ENCODE data around the gene SLC66A2. TPM values are rescaled to one million over a fixed set of nuclear protein-coding genes. Genes with fewer than 3 reads are reported as not detected.

SLC66A2 gene
- total and polyA plus RNA-seq, 12 donors: 5.1 to 47.8 (median 32.9) TPM

DNA sequence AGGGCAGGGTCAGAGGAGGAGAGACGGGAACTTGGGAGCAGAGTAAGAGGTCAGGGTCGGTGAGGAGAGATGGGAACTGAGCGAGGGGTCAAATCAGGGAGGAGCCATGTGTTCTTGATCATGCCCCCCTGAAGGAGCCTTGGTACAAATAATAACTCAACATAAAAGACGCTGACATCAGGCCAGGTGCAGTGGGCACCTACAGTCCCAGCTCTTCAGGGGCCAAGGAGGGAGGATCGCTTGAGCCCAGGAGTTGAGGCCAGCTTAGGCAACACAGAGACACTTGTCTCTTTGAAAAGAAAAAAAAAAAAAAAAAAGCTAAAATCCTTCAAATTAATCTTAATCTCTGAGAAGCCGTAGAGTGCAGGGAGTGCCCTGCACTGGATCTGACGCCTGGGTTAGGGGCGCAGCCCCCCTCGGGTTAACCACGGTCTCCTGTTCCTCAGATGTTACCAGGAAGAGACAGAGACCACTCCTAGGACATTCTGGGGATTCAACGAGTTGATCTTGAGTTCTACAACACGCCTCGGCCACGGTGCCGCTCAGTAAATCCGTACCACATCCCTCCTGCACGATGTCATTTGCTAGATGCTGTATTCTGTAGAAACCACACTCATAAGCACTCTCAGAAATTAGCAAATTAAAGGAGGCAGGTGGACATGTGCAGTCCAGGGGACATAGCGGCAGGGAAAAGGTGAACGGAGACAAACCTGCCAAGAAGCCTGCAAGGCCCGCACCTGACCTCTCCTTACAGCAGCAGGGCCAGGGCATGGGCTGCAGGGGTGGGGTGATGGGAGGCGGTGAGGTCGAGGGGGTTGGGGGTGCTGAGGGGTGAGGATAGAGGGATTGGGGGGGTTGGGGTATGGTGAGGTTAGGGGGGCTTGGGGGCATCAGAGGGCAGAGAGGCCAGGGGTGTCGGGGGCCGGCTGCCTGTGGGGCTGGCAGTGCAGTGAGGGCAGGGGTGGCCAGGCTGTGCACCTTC is 29.2 kb downstream of the SLC66A2 start:
- peaks cover 0 to 9% of the 10 kb centered on the region in 2 donors for H3K36me3 ChIP-seq (replicated peaks in 1 of 2)
- H3K9me3 ChIP-seq (replicated peaks in 1 of 3): no peaks in the 10 kb centered on the region
- no peaks in the 10 kb centered on the region for H3K27me3 ChIP-seq
- no peak overlapping the region for H3K27ac ChIP-seq
- DNase-seq: peak in 5 of 7 donors; percentile 4 to 43 (median 8)
- TF ChIP-seq, protein P1, sequence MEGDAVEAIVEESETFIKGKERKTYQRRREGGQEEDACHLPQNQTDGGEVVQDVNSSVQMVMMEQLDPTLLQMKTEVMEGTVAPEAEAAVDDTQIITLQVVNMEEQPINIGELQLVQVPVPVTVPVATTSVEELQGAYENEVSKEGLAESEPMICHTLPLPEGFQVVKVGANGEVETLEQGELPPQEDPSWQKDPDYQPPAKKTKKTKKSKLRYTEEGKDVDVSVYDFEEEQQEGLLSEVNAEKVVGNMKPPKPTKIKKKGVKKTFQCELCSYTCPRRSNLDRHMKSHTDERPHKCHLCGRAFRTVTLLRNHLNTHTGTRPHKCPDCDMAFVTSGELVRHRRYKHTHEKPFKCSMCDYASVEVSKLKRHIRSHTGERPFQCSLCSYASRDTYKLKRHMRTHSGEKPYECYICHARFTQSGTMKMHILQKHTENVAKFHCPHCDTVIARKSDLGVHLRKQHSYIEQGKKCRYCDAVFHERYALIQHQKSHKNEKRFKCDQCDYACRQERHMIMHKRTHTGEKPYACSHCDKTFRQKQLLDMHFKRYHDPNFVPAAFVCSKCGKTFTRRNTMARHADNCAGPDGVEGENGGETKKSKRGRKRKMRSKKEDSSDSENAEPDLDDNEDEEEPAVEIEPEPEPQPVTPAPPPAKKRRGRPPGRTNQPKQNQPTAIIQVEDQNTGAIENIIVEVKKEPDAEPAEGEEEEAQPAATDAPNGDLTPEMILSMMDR (IDR thresholded peaks at IDR 0.05): no peak
- TF ChIP-seq POLR2A (IDR thresholded peaks at IDR 0.05): no peak
- intact Hi-C loops (cut with DNase I): no loop called here
- H3K4me1 ChIP-seq (replicated peaks in 1 of 2): no peaks in the 10 kb centered on the region
- no peak overlapping the region for H3K4me3 ChIP-seq
- WGBS, 4 donors: 96 to 98% (median 97%) methylated on average over 22 to 24 of the region's 24 CpGs

DNA sequence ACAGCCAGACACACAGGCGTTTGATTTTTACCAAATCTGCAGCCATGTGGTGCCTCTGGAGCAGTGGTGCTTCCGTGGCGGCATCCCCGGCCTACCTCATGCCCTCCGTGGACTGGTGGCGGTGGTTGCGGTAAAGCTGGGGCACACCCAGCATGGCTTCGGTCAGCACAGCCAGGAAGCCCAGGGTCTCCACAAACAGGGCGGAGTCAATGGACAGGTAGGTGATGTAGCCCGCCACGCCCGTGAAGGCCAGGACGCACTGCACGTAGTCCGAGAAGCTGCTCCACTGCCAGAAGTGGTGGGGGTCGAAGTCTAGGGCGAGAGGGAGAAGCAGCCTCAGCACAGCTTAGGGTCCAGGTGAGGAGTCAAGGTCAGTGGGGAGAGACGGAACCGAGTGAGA is 32.4 kb downstream of the SLC66A2 start:
- intact Hi-C loops (cut with DNase I): loop anchor here in 1 of 2 donors (10.0 kb wide), 1 partner anchor 194 kb away; no protein-coding TSS in a partner anchor
- Histone ChIP-seq H3K27ac (no peak overlapping the region), H3K27me3 (no peaks in the 10 kb centered on the region), H3K9me3 (replicated peaks in 1 of 3) (no peaks in the 10 kb centered on the region), H3K36me3 (replicated peaks in 1 of 2) (peaks cover 0 to 10% of the 10 kb centered on the region in 2 donors), H3K4me1 (replicated peaks in 1 of 2) (no peaks in the 10 kb centered on the region), H3K4me3 (no peak overlapping the region)
- no peak for TF ChIP-seq POLR2A (IDR thresholded peaks at IDR 0.05)
- TF ChIP-seq, protein P1 (IDR thresholded peaks at IDR 0.05): no peak
- 80 to 93% (median 92%) methylated on average over 6 to 19 of the region's 19 CpGs for WGBS, 4 donors
- DNase-seq: peak in 5 of 7 donors; percentile 13 to 47 (median 14)

- no peak overlapping the region for H3K4me3 ChIP-seq
- TF ChIP-seq POLR2A (IDR thresholded peaks at IDR 0.05): no peak
- TF ChIP-seq, protein P1 (IDR thresholded peaks at IDR 0.05): no peak
- H3K27me3 ChIP-seq: no peaks in the 10 kb centered on the region
- intact Hi-C loops (cut with DNase I): loop anchor here in 1 of 2 donors (10.0 kb wide), 1 partner anchor 194 kb away; no protein-coding TSS in a partner anchor
- no peaks in the 10 kb centered on the region for H3K4me1 ChIP-seq (replicated peaks in 1 of 2)
- H3K9me3 ChIP-seq (replicated peaks in 1 of 3): no peaks in the 10 kb centered on the region
- H3K27ac ChIP-seq: no peak overlapping the region
- peak in 3 of 7 donors; percentile 14 to 46 (median 19) for DNase-seq
- 91 to 97% (median 95%) methylated on average over 6 to 20 of the region's 20 CpGs for WGBS, 4 donors
- H3K36me3 ChIP-seq (replicated peaks in 1 of 2): peaks cover 0 to 10% of the 10 kb centered on the region in 2 donors
Measured at GRCh38 chr18:79918615-79919011, 32.8 kb downstream of the SLC66A2 start.

- intact Hi-C loops (cut with DNase I): loop anchor here in 1 of 2 donors (10.0 kb wide), 1 partner anchor 193 kb away; no protein-coding TSS in a partner anchor
- Histone ChIP-seq H3K4me3 (no peak overlapping the region), H3K27me3 (no peaks in the 10 kb centered on the region), H3K27ac (no peak overlapping the region), H3K9me3 (replicated peaks in 1 of 3) (no peaks in the 10 kb centered on the region), H3K4me1 (replicated peaks in 1 of 2) (no peaks in the 10 kb centered on the region), H3K36me3 (replicated peaks in 1 of 2) (peaks cover 0 to 10% of the 10 kb centered on the region in 2 donors)
- 91 to 98% (median 97%) methylated on average over 21 to 25 of the region's 25 CpGs for WGBS, 4 donors
- peak in 1 of 7 donors; percentile 14 for DNase-seq
- TF ChIP-seq POLR2A (IDR thresholded peaks at IDR 0.05): no peak
- TF ChIP-seq, protein P1 (IDR thresholded peaks at IDR 0.05): no peak
Measured at GRCh38 chr18:79917853-79918614, 33.4 kb downstream of the SLC66A2 start.

All from adrenal gland (tissue), 12 donors.